Measurements from ENCODE around the gene HTR3A. TPM values are rescaled to one million over a fixed set of nuclear protein-coding genes. Genes with fewer than 3 reads are reported as not detected.
A peak's percentile ranks its signal among the peaks of the same experiment; 100 is the strongest.

The HTR3A gene
- total and polyA plus RNA-seq, 9 of the 15 experiments (the other 6 are each of a cell fraction or from before 2014, with no cell fraction given) = not detected

- intact Hi-C loops (cut with micrococcal nuclease) = no loop called here
- WGBS (ENCODE audit: insufficient coverage, low coverage, missing lambda C conversion rate) = 0% methylated on average over 11 of the region's 11 CpGs
These were observed 52.5 kb downstream of the HTR3A start for GRCh38 chr11:114027391-114027790.

More at GRCh38 chr11:114027391-114027790, 52.5 kb downstream of the HTR3A start:
- Histone ChIP-seq H3K4me1 (replicated peaks in 1 of 2; ENCODE audit: control insufficient read depth in 2 of 2, insufficient read depth in 2 of 2, low read length in 2 of 2) (no peaks in the 10 kb centered on the region), H3K9me3 (replicated peaks; ENCODE audit: control insufficient read depth, insufficient read depth, low read depth, low read length) (no peaks in the 10 kb centered on the region), H3K4me3 (no peak overlapping the region), H3K9me1 (ENCODE audit: control insufficient read depth, insufficient read depth, low read length) (no peaks in the 10 kb centered on the region), H3K9ac (ENCODE audit: insufficient read depth in 1 of 2, low read depth in 2 of 2, low read length in 2 of 2) (no peak overlapping the region), H3K27me3 (ENCODE audit: control insufficient read depth in 2 of 2, insufficient read depth in 2 of 2, low read length in 2 of 2) (peaks cover 8 to 32% of the 10 kb centered on the region in 2 experiments; a peak in 3 of 5 replicates), H3K36me3 (ENCODE audit: control insufficient read depth, insufficient read depth, low read length) (no peaks in the 10 kb centered on the region), H3K27ac (ENCODE audit: extremely low read depth, low read depth, low read length) (no peak overlapping the region), H3K79me2 (ENCODE audit: control insufficient read depth, insufficient read depth, low read length) (no peaks in the 10 kb centered on the region), H4K20me1 (replicated peaks; ENCODE audit: control insufficient read depth, insufficient read depth, low read length) (no peaks in the 10 kb centered on the region), H2AFZ (ENCODE audit: low read depth, low read length) (no peak overlapping the region), H3K4me2 (ENCODE audit: insufficient read depth, low read length) (no peak overlapping the region)
- in situ Hi-C loops (cut with MboI) = loop anchor here (25.0 kb wide), 1 partner anchor 735 kb away; no protein-coding TSS in a partner anchor
- TF ChIP-seq YY1 (IDR thresholded peaks at IDR 0.05; ENCODE audit: borderline replicate concordance in 1 of 3, control insufficient read depth in 1 of 3, extremely low read depth in 1 of 3, insufficient read depth in 3 of 3, insufficient read length in 1 of 3, insufficient replicate concordance in 2 of 3, low read depth in 1 of 3, low read length in 2 of 3) (peak in 1 of 3 experiments; percentile 25), ZNF551 (CRISPR knock-in tag; IDR thresholded peaks at IDR 0.05) (no peak), ZNF212 (CRISPR knock-in tag; IDR thresholded peaks at IDR 0.05) (no peak), STAT5A (IDR thresholded peaks at IDR 0.05; ENCODE audit: borderline replicate concordance, low read length) (no peak), XRCC3 (IDR thresholded peaks at IDR 0.05) (no peak), ETV5 (CRISPR knock-in tag; IDR thresholded peaks at IDR 0.05; ENCODE audit: low read depth) (no peak), ATF3 (IDR thresholded peaks at IDR 0.05) (0 out of 2 replicates have a peak, but pooled peaks have one; percentile 8), ATF3 (CRISPR knock-in tag; conservative IDR thresholded peaks at IDR 0.05) (no peak)
- no TSS peak for BruUV-seq (replicated peaks)
- FAIRE-seq = no peak
- POLR2A ChIA-PET = no interaction called here
- no peak for ATAC-seq
- DNase-seq (ENCODE audit: extremely low read depth in 1 of 4, low spot score in 3 of 4) = no peak
- CTCF ChIA-PET (ENCODE audit: low intra/inter-chr PET ratio) = no interaction called here
